WTC11 (cell line): Measurements from ENCODE around the gene CELSR1. TPM values are rescaled to one million over a fixed set of nuclear protein-coding genes. Genes with fewer than 3 reads are reported as not detected.

ENCODE experiments used
- ATAC-seq: fragments of 200-7000 bp; cut with Tn5 transposase; 2 replicates; pipeline ENCODE4 v1.10.0; 2021; ENCODE audit warnings: mild to moderate bottlenecking, moderate library complexity
- CTCF ChIA-PET: fragments of 300-600 bp; sonication (Branson Sonifier 250); formaldehyde crosslinking; loops from one replicate; lab custom pipeline; 2021; ENCODE audit warnings: antibody characterized with exemption; lab: Charles Lee
- POLR2A ChIA-PET: fragments of 350-600 bp; sonication (Branson Sonifier 250); formaldehyde crosslinking; loops from one replicate; lab custom pipeline; 2021; ENCODE audit warnings: antibody characterized with exemption; lab: Charles Lee
- DNase-seq: peaks from one replicate; pipeline ENCODE4 v3.0.0; 2021; ENCODE audit warnings: low spot score
- H3K27ac Mint-ChIP-seq: 2 replicates; pipeline ENCODE4 v1.8.0; 2021; ENCODE audit warnings: mixed read lengths
- H3K27me3 Mint-ChIP-seq: 2 replicates; pipeline ENCODE4 v1.8.0; 2021; ENCODE audit warnings: low read depth, mild to moderate bottlenecking, moderate library complexity, mixed read lengths
- H3K36me3 Mint-ChIP-seq: 2 replicates; pipeline ENCODE4 v1.8.0; 2021; ENCODE audit warnings: mixed read lengths
- H3K4me1 Mint-ChIP-seq: 2 replicates; pipeline ENCODE4 v1.8.0; 2022; ENCODE audit warnings: mixed read lengths
- H3K4me3 Mint-ChIP-seq: 2 replicates; pipeline ENCODE4 v1.8.0; 2021; ENCODE audit warnings: mild to moderate bottlenecking, moderate library complexity, mixed read lengths
- H3K9me3 Mint-ChIP-seq: 2 replicates; pipeline ENCODE4 v1.8.0; 2021; ENCODE audit warnings: mixed read lengths
- CREM ChIP-seq: sonication (generic); formaldehyde crosslinking; IDR thresholded peaks from 2 replicates; pipeline ENCODE4 v1.8.1; 2022; ENCODE audit warnings: mild to moderate bottlenecking, missing genetic modification reagents, moderate library complexity
- FOXP1 ChIP-seq: sonication (generic); formaldehyde crosslinking; IDR thresholded peaks from 2 replicates; pipeline ENCODE4 v1.8.0; 2022; ENCODE audit warnings: missing genetic modification reagents, mild to moderate bottlenecking, moderate library complexity, borderline replicate concordance
- GTF2I ChIP-seq: fragments of 250-450 bp; sonication (Bioruptor Pico); conservative IDR thresholded peaks from 2 replicates; pipeline ENCODE4 v1.4.0; 2021; ENCODE audit warnings: mild to moderate bottlenecking
- JAZF1 ChIP-seq: fragments of 250-450 bp; sonication (Bioruptor Pico); IDR thresholded peaks from 2 replicates; pipeline ENCODE4 v1.9.0; 2021; ENCODE audit warnings: moderate library complexity, mild to moderate bottlenecking, inconsistent platforms
- JUN ChIP-seq: sonication (generic); formaldehyde crosslinking; IDR thresholded peaks from 2 replicates; pipeline ENCODE4 v1.8.0; 2023; ENCODE audit warnings: mild to moderate bottlenecking, missing genetic modification reagents
- MLX ChIP-seq: sonication (generic); formaldehyde crosslinking; IDR thresholded peaks from 2 replicates; pipeline ENCODE4 v1.8.1; 2023; ENCODE audit warnings: mild to moderate bottlenecking, missing genetic modification reagents, moderate library complexity
- MXD4 ChIP-seq: fragments of 250-450 bp; sonication (Bioruptor Pico); IDR thresholded peaks from 2 replicates; pipeline ENCODE4 v1.8.0; 2021; ENCODE audit warnings: mild to moderate bottlenecking, moderate library complexity, borderline replicate concordance
- NFATC4 ChIP-seq: fragments of 250-450 bp; sonication (Bioruptor Pico); IDR thresholded peaks from 2 replicates; pipeline ENCODE4 v1.9.0; 2021; ENCODE audit warnings: mild to moderate bottlenecking
- NFE2L1 ChIP-seq: sonication (generic); formaldehyde crosslinking; IDR thresholded peaks from 2 replicates; pipeline ENCODE4 v1.8.1; 2023; ENCODE audit warnings: missing genetic modification reagents
- NFYB ChIP-seq: sonication (generic); formaldehyde crosslinking; conservative IDR thresholded peaks from 2 replicates; pipeline ENCODE4 v1.8.0; 2022; ENCODE audit warnings: low read depth, missing genetic modification reagents
- SOX15 ChIP-seq: fragments of 250-450 bp; sonication (Bioruptor Pico); IDR thresholded peaks from 2 replicates; pipeline ENCODE4 v1.9.0; 2021; ENCODE audit warnings: mild to moderate bottlenecking
- ZBTB43 ChIP-seq: sonication (generic); formaldehyde crosslinking; IDR thresholded peaks from 2 replicates; pipeline ENCODE4 v1.8.1; 2023; ENCODE audit warnings: mild to moderate bottlenecking, missing genetic modification reagents
- ZNF232 ChIP-seq: sonication (generic); formaldehyde crosslinking; IDR thresholded peaks from 2 replicates; pipeline ENCODE4 v1.8.0; 2022; ENCODE audit warnings: mild to moderate bottlenecking, missing genetic modification reagents
- ZNF396 ChIP-seq: fragments of 250-450 bp; sonication (Bioruptor Pico); IDR thresholded peaks from 2 replicates; pipeline ENCODE4 v1.8.0; 2021; ENCODE audit warnings: mild to moderate bottlenecking, moderate library complexity, borderline replicate concordance
- ZNF416 ChIP-seq: fragments of 250-450 bp; sonication (Bioruptor Pico); IDR thresholded peaks from 2 replicates; pipeline ENCODE4 v1.9.0; 2021; ENCODE audit warnings: mild to moderate bottlenecking, inconsistent platforms
- ZNF425 ChIP-seq: fragments of 250-450 bp; sonication (Bioruptor Pico); conservative IDR thresholded peaks from 2 replicates; pipeline ENCODE4 v1.9.0; 2021; ENCODE audit warnings: mild to moderate bottlenecking
- ZNF512 ChIP-seq: sonication (generic); formaldehyde crosslinking; IDR thresholded peaks from 2 replicates; pipeline ENCODE4 v1.8.1; 2022; ENCODE audit warnings: missing genetic modification reagents, borderline replicate concordance
- ZNF671 ChIP-seq: fragments of 250-450 bp; sonication (Bioruptor Pico); IDR thresholded peaks from 2 replicates; pipeline ENCODE4 v1.8.0; 2021; ENCODE audit warnings: mild to moderate bottlenecking
- total RNA-seq: library from RNA; stranded (reverse); gene quantifications from 3 replicates; pipeline ENCODE4 v1.2.3, GENCODE V29; 2021
- TF ChIP-seq, protein P1 (sequence below): fragments of 200-600 bp; IDR thresholded peaks from 2 replicates; pipeline ENCODE4 v1.8.0; 2022; ENCODE audit warnings: antibody characterized with exemption
- TF ChIP-seq, protein P2 (sequence below): fragments of 250-450 bp; sonication (Bioruptor Pico); IDR thresholded peaks from 2 replicates; pipeline ENCODE4 v1.9.0; 2021; ENCODE audit warnings: mild to moderate bottlenecking
- TF ChIP-seq, protein P3 (sequence below): sonication (generic); formaldehyde crosslinking; IDR thresholded peaks from 2 replicates; pipeline ENCODE4 v1.8.1; 2023; ENCODE audit warnings: mild to moderate bottlenecking, missing genetic modification reagents, moderate library complexity

CELSR1 gene
- total RNA-seq, 1 experiment from 2014 or later, result 16.8 TPM

DNA sequence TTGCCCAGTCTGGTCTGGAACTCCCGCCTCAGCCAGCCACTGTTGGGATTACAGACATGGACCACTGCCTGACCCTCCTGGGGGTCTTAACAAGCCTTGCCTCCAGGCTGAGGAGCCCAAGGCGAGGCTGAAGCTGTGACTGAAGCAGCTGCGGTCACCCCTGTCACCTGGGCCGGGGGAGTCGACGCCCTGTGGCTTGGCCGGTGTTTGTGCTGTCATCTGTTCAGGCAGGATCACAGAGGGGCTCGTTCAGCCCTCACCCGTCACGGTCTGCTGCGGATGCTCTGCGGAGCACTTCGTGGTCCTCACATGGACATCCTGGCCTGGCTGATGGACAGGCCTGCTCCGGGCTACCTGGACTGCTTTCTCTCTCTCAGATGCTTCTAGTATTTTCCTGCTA lies 178.1 kb downstream of the CELSR1 start:
- no peaks in the 10 kb centered on the region for H3K4me1 Mint-ChIP-seq
- no peak overlapping the region for H3K27ac Mint-ChIP-seq
- ATAC-seq (no peak), DNase-seq (no peak)
- ChIA-PET POLR2A (no interaction called here), CTCF (interaction anchor here (0.9 to 2.4 kb wide), 3 partner anchors 8 to 204 kb away, joined by 6 to 22 read pairs (median 9); no protein-coding TSS in a partner anchor)
- H3K27me3 Mint-ChIP-seq, result no peaks in the 10 kb centered on the region
- no peak for TF ChIP-seq CREM (CRISPR knock-in tag)
- TF ChIP-seq GTF2I (CRISPR knock-in tag), result no peak
- peaks cover 7% of the 10 kb centered on the region; the same call in 1 of the 2 replicates for H3K9me3 Mint-ChIP-seq
- H3K4me3 Mint-ChIP-seq, result no peak overlapping the region
- H3K36me3 Mint-ChIP-seq, result peaks cover 19% of the 10 kb centered on the region

DNA sequence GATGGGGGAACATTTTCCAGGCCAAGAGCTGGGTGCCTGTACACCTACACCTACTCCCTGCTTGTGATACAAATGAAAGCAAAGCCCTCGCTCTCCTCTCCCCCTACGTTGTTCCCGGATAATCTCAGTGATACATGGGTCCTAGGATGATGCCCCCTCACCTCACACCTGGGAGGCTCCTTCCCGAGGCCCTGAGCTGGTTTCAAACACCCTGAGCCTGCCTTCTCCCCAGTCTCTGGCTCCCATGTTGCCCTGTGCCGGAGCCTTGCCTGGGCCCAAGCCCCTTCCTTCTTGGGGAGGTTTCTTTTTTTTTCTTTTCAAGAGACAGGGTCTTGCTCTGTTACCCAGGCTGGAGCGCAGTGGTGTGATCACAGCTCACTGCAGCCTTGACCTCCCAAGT lies 178.7 kb downstream of the CELSR1 start:
- peaks cover 7% of the 10 kb centered on the region; the same call in 1 of the 2 replicates for H3K9me3 Mint-ChIP-seq
- peaks cover 21% of the 10 kb centered on the region for H3K36me3 Mint-ChIP-seq
- CTCF ChIA-PET, result interaction anchor here (0.9 to 2.4 kb wide), 3 partner anchors 9 to 205 kb away, joined by 6 to 22 read pairs (median 9); no protein-coding TSS in a partner anchor
- TF ChIP-seq ZNF671 (CRISPR knock-in tag) (no peak), ZBTB43 (CRISPR knock-in tag) (no peak)
- no peaks in the 10 kb centered on the region for H3K4me1 Mint-ChIP-seq
- DNase-seq (no peak), ATAC-seq (no peak)
- no peak overlapping the region for H3K4me3 Mint-ChIP-seq
- H3K27ac Mint-ChIP-seq, result no peak overlapping the region
- no peaks in the 10 kb centered on the region for H3K27me3 Mint-ChIP-seq
- POLR2A ChIA-PET, result no interaction called here

DNA sequence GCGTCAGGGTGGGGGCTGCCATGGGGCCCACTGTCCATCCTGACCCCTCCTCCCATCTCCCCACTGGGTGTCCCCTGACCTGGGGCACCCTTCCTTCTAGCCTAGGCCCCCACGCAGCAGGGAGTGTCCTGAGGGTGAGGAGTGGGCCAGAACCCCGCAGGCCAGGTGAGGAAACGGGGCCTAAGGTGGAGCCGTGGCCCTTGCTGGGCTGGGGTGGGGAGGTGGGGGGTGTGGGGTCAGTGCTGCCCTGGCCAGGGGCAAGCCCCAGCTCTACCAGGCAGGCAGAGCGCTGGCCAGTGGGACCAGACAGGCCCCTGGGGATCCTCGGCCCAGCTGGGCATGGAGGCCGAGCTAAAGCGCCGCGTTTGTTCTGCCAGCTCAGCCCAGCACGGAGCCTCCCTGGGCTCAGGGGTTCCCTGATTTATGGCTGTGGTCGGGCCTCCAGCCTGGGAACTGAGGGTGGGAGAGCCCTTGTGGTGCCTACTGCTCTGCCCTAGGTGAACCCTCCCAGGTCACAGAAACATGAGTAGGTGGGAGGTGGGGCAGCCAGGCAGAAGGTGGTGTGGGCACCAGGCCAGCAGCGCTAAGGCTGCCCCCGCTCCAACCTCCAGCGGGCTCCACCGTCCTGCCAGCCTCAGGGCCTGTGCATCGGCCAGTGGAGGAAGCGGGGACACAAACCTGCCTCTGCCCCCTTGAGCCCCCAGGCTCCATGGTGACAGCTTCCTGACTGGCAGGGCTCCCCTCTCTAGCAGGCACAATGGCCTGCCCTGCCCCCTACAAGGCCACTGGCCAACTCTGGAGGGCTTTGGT lies 179.5 kb downstream of the CELSR1 start:
- no peak for DNase-seq
- ATAC-seq, result no peak
- Mint-ChIP-seq H3K4me3 (no peak overlapping the region), H3K27me3 (no peaks in the 10 kb centered on the region), H3K9me3 (peaks cover 7% of the 10 kb centered on the region; the same call in 1 of the 2 replicates), H3K4me1 (no peaks in the 10 kb centered on the region), H3K36me3 (peaks cover 24% of the 10 kb centered on the region), H3K27ac (no peak overlapping the region; the same call in 1 of the 2 replicates)
- CTCF ChIA-PET, result interaction anchor here (1.9 to 2.4 kb wide), 2 partner anchors 10 to 184 kb away, joined by 9 to 22 read pairs; no protein-coding TSS in a partner anchor
- POLR2A ChIA-PET, result no interaction called here
- TF ChIP-seq SOX15 (CRISPR knock-in tag) (no peak), FOXP1 (CRISPR knock-in tag) (no peak), ZNF671 (CRISPR knock-in tag) (no peak), ZNF232 (no peak), NFE2L1 (CRISPR knock-in tag) (no peak), ZNF416 (CRISPR knock-in tag) (no peak), JUN (CRISPR knock-in tag) (no peak), MXD4 (CRISPR knock-in tag) (no peak), ZNF396 (CRISPR knock-in tag) (no peak), NFATC4 (CRISPR knock-in tag) (no peak), JAZF1 (no peak), MLX (CRISPR knock-in tag) (no peak), NFYB (no peak), ZNF512 (no peak), ZNF425 (no peak)
- TF ChIP-seq, protein P1, sequence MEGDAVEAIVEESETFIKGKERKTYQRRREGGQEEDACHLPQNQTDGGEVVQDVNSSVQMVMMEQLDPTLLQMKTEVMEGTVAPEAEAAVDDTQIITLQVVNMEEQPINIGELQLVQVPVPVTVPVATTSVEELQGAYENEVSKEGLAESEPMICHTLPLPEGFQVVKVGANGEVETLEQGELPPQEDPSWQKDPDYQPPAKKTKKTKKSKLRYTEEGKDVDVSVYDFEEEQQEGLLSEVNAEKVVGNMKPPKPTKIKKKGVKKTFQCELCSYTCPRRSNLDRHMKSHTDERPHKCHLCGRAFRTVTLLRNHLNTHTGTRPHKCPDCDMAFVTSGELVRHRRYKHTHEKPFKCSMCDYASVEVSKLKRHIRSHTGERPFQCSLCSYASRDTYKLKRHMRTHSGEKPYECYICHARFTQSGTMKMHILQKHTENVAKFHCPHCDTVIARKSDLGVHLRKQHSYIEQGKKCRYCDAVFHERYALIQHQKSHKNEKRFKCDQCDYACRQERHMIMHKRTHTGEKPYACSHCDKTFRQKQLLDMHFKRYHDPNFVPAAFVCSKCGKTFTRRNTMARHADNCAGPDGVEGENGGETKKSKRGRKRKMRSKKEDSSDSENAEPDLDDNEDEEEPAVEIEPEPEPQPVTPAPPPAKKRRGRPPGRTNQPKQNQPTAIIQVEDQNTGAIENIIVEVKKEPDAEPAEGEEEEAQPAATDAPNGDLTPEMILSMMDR, result no peak
- TF ChIP-seq, protein P2, sequence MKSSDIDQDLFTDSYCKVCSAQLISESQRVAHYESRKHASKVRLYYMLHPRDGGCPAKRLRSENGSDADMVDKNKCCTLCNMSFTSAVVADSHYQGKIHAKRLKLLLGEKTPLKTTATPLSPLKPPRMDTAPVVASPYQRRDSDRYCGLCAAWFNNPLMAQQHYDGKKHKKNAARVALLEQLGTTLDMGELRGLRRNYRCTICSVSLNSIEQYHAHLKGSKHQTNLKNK (CRISPR knock-in tag), result no peak
- TF ChIP-seq, protein P3, sequence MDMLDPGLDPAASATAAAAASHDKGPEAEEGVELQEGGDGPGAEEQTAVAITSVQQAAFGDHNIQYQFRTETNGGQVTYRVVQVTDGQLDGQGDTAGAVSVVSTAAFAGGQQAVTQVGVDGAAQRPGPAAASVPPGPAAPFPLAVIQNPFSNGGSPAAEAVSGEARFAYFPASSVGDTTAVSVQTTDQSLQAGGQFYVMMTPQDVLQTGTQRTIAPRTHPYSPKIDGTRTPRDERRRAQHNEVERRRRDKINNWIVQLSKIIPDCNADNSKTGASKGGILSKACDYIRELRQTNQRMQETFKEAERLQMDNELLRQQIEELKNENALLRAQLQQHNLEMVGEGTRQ (CRISPR knock-in tag), result no peak
